ENCODE results near the gene HOXD8.

The HOXD8 gene

DNA sequence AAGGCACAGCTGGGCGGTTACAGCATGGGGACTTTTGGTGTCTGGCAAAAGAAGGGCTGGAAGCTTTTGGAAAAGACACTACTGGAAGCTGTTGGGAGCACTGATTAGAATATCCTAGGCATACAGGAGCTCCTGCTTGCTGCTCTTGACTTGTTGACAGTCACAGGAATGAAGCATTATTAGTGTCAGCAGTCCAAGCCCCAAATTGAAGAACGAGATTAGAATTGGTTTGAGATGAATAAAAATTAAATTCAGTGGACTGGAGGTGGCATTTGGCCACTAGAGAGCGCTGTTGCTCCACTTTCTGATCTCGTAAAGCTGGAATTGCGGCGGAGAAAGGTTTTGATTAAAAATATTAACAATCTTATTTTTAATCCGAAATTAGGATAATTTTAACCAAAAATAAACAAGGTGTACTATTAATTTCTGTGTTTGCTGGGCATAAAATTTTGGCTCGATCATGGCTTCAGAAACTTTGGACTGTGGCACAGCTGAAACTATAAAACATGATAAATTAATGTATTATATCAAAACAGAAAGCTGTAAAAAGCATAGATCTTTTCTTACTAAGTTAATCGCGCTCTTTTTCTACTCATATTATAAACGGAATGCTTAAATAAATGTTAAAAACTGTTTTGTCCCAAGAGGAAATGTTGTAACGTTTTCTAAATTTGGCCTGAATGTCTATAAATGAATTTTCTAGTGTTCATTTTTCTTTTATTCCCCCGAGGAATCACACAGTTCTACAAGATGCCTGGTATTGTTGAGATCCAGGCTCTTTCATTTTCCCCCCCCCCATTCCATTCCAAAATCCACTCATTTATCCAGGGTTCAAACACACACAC, 2.4 kb upstream of the HOXD8 start:
- H3K27ac ChIP-seq: no peak overlapping the region
- DNase-seq (ENCODE audit: low read depth, low spot score): no peak

DNA sequence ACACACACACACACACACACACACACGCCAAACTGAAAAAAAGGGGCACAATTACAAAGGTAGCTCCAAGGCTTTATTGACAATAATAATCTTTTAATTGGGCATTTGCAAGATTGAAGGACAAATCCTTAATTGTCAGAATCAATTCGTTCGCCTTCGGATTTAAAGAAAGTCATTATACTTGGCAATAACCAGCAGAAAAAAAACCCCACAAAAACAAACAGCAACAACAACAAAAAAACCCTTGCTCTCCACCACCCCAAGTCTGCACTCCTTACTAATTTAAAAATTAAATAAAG, 1.8 kb upstream of the HOXD8 start:
- no peak for DNase-seq (ENCODE audit: low read depth, low spot score)
- H3K27ac ChIP-seq: no peak overlapping the region

GRCh38 chr2:176128172-176128981, 1.1 kb upstream of the HOXD8 start:
- no peak overlapping the region for H3K27ac ChIP-seq
- DNase-seq (ENCODE audit: low read depth, low spot score): no peak

- peak overlapping the region; percentile 74 for H3K27ac ChIP-seq
- no peak for DNase-seq (ENCODE audit: low read depth, low spot score)
Measured at GRCh38 chr2:176129813-176130146, 275 bp downstream of the HOXD8 start.

DNA sequence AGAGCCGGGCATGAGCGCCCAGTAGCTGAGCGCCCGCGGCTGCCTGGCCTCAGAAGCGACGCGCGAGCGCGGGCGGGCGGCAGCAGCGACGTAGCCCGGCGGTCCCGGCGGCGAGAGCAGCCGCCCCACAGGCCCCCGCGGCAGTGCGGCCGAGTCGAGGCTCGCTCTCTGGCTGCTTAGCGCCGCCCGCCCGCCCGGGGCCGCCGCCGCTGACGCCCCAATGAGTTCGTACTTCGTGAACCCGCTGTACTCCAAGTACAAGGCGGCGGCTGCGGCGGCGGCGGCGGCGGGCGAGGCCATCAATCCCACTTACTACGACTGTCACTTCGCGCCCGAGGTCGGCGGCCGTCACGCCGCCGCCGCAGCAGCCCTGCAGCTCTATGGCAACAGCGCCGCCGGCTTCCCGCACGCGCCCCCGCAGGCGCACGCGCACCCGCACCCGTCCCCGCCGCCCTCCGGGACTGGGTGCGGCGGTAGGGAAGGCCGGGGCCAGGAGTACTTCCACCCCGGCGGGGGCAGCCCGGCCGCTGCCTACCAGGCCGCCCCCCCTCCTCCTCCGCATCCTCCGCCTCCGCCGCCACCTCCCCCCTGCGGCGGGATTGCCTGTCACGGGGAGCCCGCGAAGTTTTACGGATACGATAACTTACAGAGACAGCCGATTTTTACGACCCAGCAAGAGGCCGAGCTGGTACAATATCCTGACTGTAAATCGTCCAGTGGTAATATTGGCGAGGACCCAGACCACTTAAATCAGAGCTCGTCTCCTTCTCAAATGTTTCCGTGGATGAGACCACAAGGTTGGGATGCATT, 847 bp downstream of the HOXD8 start:
- DNase-seq (ENCODE audit: low read depth, low spot score): no peak
- H3K27ac ChIP-seq: peak overlapping the region; percentile 74

DNA sequence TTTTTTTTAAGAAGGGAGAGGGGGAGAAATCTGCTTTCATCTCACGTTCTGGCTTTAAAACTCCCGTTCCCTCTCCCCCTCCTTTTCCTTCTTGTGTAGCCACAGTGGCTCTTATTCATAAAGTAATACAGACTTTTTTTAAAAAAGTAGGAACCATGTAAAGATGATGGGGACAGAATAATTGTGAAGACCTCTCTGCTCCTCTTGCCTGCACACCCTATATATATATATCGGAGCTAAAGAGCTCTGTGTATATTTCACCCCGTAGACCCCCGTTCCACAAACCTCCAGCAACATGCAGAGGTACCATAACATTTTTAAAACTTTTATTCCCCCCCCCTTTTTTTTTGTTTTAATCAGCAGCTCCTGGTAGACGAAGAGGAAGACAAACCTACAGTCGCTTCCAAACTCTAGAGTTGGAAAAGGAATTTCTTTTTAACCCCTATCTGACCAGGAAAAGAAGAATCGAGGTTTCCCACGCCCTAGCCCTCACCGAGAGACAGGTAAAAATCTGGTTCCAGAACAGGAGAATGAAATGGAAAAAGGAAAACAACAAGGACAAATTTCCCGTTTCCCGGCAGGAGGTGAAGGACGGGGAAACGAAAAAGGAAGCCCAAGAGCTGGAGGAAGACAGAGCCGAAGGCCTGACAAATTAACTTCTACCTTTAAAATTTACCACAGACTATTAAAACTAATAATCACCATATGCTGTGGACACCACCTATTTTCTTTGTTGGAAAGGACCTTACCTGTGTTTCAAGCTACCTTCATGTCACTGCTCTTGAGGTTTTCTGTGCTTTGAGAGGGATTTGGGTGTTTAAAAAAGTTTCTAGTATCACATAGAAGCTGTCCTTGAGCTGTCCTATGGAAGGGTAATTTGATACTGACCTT, 1.7 kb downstream of the HOXD8 start:
- H3K27ac ChIP-seq: peak overlapping the region; percentile 74

DNA sequence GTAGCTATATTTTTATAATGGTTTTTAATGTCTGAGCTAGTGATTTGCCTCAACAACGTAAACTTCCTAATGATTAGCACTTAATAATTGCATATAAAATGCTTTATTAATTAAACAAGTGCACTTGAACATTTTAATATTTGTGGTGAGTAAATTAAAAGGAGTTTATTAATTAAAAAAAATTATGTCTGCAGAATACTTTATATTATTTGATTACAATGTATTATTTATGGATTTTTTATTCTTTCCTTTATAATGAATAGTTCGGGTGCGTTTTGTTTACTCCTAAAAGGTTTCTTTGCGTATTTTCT, 2.3 kb downstream of the HOXD8 start:
- H3K27ac ChIP-seq: no peak overlapping the region
- DNase-seq (ENCODE audit: low read depth, low spot score): no peak

More for the DNA sequence above, 1.7 kb downstream of the HOXD8 start:
- no peak for DNase-seq (ENCODE audit: low read depth, low spot score)

DNA sequence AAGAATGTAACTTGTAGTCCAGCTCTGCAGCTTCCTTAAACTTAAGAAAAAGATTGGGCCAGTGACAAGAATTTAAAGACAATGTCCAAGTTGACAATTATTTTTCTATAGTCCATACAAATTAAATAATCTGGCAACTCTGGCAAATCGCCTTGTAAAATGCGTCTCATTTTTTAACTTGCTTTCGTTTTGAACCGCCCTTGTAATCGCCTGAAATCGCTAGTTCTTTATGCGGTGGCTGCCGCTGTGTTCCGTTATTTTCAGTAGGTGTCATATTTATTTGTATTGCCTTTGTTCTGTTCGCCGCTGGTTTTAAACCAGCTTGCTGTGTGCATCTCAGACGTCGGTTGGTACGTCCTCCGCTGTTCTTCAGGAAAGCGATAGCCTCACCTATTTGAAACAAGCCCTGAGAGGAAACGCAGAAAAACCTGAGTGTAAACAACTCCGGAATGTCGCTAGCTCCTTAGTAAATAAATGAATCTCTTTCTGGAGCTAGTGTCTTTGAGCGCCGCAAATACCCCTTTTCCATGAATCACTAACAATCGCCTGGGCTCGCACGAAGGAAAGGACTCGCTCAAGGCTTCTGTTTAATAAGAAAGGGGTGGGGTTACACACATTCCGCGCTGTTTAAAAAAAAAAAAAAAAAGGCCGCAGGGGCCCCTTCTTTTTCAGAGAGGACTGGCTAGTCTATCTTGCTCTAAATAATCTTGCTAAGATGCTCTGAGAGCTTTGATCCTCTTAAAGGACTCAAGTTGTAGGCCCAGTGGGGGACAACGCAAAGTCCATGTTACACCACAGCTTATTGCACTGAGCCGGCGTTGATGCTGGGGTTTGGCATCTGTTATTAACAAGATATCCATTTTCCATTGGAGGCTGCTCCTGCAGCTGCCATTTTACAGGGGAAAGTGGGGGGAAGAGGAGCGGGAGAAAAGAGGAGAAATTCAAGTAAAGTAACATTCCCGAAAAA, 3.0 kb downstream of the HOXD8 start:
- DNase-seq (ENCODE audit: low read depth, low spot score): no peak
- H3K27ac ChIP-seq: no peak overlapping the region

- DNase-seq (ENCODE audit: low read depth, low spot score): no peak
- peak overlapping the region; percentile 76 for H3K27ac ChIP-seq
Measured at GRCh38 chr2:176133389-176133788, 3.9 kb downstream of the HOXD8 start.

DNA sequence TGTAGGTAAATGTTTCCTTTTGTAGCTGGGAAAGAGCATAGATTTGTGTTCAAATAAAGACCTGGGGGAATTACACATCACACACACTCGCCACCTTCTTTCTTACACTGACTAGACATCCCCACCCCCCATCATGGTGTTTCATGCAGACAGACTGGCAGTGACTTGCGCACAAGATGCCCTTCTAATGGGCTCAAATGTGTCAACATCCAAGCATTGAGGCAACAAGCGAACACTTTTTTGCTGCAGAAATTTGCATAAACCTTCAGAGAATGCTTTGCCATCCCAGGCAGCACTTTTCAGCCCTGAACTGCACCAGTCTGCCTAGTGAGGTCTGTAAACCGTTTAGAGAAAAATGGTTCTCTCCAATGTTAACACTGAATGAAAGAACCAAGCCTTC, 4.5 kb downstream of the HOXD8 start:
- peak overlapping the region; percentile 76 for H3K27ac ChIP-seq
- no peak for DNase-seq (ENCODE audit: low read depth, low spot score)

DNA sequence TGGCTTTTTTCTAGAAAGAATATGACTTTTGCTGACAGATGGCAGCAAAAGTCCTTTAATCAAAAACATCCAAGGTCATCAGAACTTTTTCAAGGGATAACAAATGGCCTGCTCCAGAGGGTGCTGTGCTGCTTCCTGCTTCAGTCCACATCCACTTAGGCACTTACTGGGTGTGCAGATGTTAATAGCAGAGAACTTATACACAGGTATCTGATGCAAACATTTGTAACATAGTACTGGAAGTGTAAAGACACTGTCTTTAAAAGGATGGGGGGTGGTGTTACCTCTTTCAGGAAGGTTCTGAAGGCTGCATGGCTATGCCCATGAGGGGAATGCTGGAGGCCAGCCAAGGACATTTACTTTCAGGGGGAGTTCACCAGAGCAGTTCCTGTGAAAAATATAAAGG, 5.5 kb downstream of the HOXD8 start:
- no peak for DNase-seq (ENCODE audit: low read depth, low spot score)
- H3K27ac ChIP-seq: peak overlapping the region; percentile 76

DNA sequence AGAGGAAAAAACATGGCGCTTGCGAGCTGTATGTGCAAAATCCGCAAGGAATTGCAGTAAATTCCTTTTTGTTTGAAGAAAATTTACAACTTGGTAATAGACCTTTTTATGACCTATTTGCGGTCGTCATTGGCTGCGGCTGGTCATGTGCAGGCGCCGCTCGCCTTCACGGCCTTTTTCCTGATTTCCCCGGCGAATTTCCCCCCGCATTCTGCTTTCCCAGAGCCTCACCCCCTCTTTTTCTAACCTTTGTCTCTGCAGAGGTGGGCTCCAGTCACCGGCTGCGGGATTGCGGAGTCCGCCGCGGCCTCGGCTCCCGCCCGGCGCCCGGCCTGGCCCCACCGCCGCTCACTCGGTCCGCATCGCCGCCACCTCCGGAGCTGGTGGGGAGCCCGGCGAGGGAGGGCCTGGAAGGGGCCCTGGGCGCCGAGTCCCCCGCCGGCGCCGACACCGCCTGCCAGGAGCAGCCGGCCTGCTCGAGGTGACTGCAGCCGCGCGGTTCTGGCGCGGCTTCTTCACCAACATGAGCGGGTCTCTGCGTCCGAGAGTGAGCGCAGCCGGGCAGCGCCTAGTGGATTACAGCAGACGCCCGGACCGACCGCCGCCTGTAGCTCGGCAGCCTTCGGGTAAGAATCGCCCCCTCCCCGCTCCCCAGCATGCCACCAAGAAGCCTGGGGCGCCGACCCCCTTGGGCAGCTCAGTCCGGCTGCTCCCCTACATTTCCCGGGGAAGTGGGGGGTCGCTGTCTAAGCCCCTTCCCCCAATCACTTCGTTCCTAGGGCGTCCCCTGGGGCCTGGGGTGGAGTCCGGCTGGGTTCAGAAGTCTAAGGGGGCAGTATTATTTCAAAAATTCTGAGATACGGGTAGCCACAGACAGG, 7.1 kb downstream of the HOXD8 start:
- no peak for DNase-seq (ENCODE audit: low read depth, low spot score)
- H3K27ac ChIP-seq: peak overlapping the region; percentile 76

GRCh38 chr2:176137252-176137580, 7.7 kb downstream of the HOXD8 start:
- no peak for DNase-seq (ENCODE audit: low read depth, low spot score)
- H3K27ac ChIP-seq: no peak overlapping the region

- H3K27ac ChIP-seq: no peak overlapping the region
- DNase-seq (ENCODE audit: low read depth, low spot score): no peak
Measured at GRCh38 chr2:176137906-176138305, 8.4 kb downstream of the HOXD8 start.

DNA sequence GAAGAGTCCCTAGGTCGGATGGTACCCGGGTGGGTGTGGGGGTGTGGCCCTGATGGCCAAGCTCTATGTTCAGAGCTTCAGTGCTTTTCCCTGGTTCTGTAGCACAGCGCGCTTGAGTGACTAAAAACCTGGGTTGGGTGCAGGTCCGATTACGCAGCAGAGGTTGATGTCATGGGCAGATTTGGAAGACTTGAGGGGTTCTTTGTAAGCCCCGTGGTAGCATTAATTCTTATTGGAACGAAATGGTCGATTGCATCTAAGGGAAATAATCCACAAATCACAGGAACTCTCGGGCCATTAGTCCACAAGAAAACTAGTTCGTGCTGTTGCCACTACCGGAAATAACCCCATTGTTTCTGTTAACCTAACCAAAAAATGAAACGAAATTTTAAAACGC, 9.0 kb downstream of the HOXD8 start:
- DNase-seq (ENCODE audit: low read depth, low spot score): no peak
- H3K27ac ChIP-seq: no peak overlapping the region

DNA sequence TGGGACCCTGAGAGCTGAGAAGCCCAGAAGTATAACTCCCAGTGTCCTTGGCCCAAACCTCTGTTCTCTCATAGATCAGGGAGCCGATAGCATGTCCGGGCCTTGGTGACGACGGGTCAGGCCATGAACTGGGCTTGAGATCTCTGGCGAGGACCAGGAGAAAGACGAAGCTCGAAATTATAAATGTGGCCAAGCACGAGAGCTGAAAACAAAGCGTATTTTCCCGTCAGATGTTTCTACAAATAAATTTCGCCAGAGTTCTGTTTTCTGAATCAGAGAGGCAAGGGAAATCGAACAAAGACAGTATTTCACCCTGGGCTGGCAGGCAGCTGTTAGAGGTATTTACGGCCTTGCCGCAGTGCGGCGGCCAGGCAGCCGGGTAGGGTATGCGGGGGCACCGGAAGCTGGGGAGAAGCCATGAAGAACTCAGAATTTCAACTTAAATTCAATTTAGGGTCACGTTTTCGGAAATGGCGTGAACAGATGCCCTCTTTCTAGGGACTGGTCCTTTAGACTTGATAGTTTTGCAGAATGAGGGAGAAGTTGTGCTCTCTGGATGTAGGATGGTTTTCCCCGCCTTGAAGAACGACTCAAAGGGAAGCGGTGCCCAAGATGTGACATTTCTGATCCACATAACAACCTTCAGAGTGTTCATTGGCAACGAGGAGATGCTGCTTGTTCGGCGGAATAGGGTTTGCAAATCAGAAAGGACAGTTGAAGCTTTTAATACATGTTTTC, 9.6 kb downstream of the HOXD8 start:
- no peak overlapping the region for H3K27ac ChIP-seq

GRCh38 chr2:176139661-176140512, 10.4 kb downstream of the HOXD8 start:
- no peak for DNase-seq (ENCODE audit: low read depth, low spot score)
- H3K27ac ChIP-seq: no peak overlapping the region

More for the DNA sequence above, 9.6 kb downstream of the HOXD8 start:
- no peak for DNase-seq (ENCODE audit: low read depth, low spot score)

Data from epithelial cell of prostate (primary cell).